Effector memory CD8-positive, alpha-beta T cell (primary cell): ENCODE data around the gene STK17B.

Source experiments
- ATAC-seq: fragments of 150-1000 bp; cut with Tn5 transposase; replicated peaks from 2 replicates; pipeline ENCODE4 v1.10.0; 2021; ENCODE audit warnings: mild to moderate bottlenecking, moderate library complexity
- DNase-seq, 3 experiments: peaks; one replicate each; pipeline ENCODE4 v3.0.0; 2021
- H3K27ac Mint-ChIP-seq, 2 donors: one replicate each; pipeline ENCODE4 v1.8.0; 2022; ENCODE audit warnings: mild to moderate bottlenecking in 2 of 2, mixed read lengths in 2 of 2, moderate library complexity in 2 of 2
- H3K27me3 Mint-ChIP-seq, 2 donors: one replicate each; pipeline ENCODE4 v1.8.0; 2022; ENCODE audit warnings: mixed read lengths in 2 of 2
- H3K36me3 Mint-ChIP-seq: one replicate; pipeline ENCODE4 v1.8.0; 2022; ENCODE audit warnings: mild to moderate bottlenecking, moderate library complexity, mixed read lengths; ENCODE audit not compliant: insufficient read depth
- H3K4me1 Mint-ChIP-seq, 2 donors: one replicate each; pipeline ENCODE4 v1.8.0; 2022; ENCODE audit warnings: low read depth in 2 of 2, mixed read lengths in 2 of 2
- H3K4me3 Mint-ChIP-seq, 2 donors: one replicate each; pipeline ENCODE4 v1.8.0; 2022; ENCODE audit warnings: mild to moderate bottlenecking in 2 of 2, mixed read lengths in 2 of 2, moderate library complexity in 2 of 2
- H3K9me3 Mint-ChIP-seq, 2 donors: one replicate each; pipeline ENCODE4 v1.8.0; 2022; ENCODE audit warnings: mixed read lengths in 2 of 2

Gene STK17B

DNA sequence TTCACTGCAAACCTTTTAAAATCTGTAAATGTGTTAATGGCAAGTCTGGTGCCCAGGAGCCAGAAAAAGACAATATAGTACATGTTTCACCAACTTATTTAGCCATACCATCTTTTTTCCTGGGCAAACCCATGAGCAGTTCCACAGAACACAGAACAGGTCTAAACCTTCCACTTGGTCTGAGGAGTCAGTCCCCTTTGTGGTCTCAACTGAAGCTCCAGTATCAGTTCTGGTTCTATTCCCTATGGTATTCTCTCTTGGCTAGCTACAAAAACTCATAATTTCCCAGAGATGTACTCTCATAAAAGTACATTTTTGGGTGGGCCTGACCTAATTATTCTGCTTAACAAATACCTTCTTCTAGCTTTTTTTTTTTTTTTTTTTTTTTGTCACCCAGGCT is 31.2 kb downstream of the STK17B start:
- H3K4me1 Mint-ChIP-seq: peaks cover 26 to 33% of the 10 kb centered on the region in 2 donors
- no peaks in the 10 kb centered on the region for H3K27me3 Mint-ChIP-seq
- H3K36me3 Mint-ChIP-seq: peaks cover 99% of the 10 kb centered on the region
- no peak for DNase-seq
- no peaks in the 10 kb centered on the region for H3K9me3 Mint-ChIP-seq
- H3K4me3 Mint-ChIP-seq: peak overlapping the region; percentile 27 to 35
- H3K27ac Mint-ChIP-seq: peak overlapping the region; percentile 74
- ATAC-seq: no peak

DNA sequence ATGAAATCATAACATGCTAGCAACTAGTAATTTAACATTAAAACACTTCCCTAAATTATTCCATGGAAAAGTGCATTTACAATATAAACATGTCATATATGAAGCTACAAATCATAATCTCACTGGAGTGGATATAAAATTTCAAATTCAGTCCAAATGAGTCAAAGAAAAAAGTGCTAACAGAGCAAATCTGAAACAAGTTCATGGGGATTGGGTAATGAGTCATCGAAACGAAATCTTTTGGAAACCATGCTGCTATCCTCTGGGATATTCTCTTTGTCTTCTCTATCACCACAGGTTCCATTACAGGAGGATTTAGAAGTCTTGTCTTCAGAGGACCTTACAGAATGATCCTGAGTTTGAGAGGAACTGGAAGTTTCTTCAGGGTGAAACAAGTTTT is 34.1 kb downstream of the STK17B start:
- Mint-ChIP-seq H3K9me3 (peaks cover 0 to 2% of the 10 kb centered on the region in 2 donors), H3K4me3 (no peak overlapping the region), H3K27me3 (no peaks in the 10 kb centered on the region), H3K36me3 (peaks cover 99% of the 10 kb centered on the region), H3K27ac (peak overlapping the region; percentile 13 to 53), H3K4me1 (peaks cover 15% of the 10 kb centered on the region in 2 donors)
- DNase-seq (no peak), ATAC-seq (no peak)

DNA sequence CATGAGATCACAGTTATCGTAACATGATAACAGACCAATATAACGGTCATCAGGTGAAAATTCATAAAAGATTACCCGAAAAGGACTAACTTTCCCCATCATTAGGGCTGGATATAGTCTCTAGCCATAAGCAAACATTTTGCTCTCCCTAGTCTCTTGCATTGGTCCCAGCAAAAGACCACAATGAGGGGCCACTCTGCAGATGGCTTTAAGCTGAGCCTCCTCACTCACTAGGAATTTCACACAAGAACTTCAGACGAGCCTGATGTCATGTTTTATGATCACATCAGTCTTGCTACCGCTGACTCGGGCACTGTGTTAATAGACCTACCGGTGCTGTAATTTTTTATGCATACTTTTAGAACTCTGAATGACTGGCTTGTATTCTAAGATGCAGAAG is 35.2 kb downstream of the STK17B start:
- Mint-ChIP-seq H3K4me1 (peaks cover 15 to 24% of the 10 kb centered on the region in 2 donors), H3K9me3 (peaks cover 0 to 3% of the 10 kb centered on the region in 2 donors), H3K4me3 (no peak overlapping the region), H3K36me3 (peaks cover 99% of the 10 kb centered on the region), H3K27ac (peak overlapping the region; percentile 13 to 72), H3K27me3 (no peaks in the 10 kb centered on the region)
- DNase-seq (no peak), ATAC-seq (no peak)

DNA sequence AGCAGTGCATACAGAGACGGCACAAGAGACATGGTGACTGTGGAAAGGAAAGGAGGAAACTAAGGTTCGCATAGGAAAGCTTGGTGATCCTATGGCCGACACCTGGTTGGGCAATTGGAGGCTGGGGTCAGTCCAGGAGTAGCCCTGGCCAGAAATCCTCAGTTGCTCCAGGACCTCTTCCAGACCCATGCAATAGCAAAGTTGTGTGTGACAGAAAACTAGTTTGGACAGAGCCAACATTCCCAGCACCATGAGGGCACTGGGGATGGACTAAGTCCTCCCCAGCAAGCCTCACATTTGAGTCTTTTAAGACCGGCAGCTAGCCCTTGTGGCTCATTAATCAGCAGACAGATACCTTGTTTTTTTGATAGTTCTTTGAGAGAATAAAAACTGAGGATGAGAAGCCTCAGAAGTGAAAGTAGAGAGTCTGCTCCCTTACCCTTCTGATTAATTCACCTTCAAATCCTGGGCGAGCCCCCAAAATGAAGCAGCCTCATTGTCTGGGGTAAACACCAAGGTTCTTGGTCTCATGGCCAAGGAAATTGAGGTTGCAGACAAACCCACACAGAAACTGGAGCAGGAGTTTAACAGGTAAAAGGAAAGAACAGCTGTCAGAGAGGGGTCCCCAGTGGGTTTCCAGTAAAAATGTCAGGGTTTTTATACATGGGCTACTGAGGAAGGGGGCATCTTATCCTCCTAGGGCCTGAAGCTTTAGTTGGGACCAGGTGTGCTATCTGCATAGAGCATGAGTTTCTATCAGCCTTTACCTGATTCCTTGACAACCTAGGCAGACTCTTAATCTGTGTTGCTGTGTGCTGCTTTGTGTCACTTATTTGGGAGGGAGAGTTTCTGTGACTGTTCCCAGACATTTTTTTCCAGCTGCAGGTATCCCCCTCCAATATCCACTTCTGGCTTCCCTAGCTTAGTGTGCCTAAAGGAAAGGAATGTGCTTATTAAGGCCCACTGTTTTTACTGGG is 39.1 kb downstream of the STK17B start:
- Mint-ChIP-seq H3K4me3 (peak overlapping the region in 1 of 2 donors; percentile 55), H3K27ac (peak overlapping the region; percentile 73 to 93), H3K27me3 (no peaks in the 10 kb centered on the region), H3K9me3 (peaks cover 0 to 4% of the 10 kb centered on the region in 2 donors), H3K4me1 (peaks cover 4 to 16% of the 10 kb centered on the region in 2 donors), H3K36me3 (peaks cover 67% of the 10 kb centered on the region)
- DNase-seq (peak in 2 of 3 experiments; percentile 31 to 36), ATAC-seq (peak; percentile 46)

DNA sequence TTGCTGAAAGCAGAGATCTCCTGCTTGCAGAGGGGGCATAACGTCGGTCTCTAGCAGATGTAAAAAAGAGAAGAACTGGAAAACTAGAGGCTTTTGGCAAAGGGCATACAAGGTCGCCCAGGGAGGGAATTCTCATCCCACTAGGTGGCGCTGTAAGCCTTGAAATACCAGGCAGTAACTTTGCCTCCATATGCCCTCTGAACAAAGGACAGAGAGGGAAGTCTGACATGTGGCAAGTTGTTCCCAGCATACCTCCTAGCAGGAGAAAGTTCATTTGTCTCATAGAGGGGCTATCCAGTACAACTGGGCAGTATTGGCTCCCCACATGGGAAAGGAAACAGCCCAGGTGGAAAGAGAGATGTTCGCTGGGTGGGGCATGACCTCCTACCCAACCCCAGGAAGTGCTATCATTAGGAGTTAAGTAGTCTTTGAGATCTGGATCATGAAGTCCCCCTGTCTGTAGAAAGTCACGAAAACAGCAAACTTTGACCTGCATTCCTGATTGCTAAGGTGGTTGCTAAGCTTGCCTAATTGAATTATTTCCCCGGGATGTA is 39.9 kb downstream of the STK17B start:
- Mint-ChIP-seq H3K4me3 (peak overlapping the region in 1 of 2 donors; percentile 55), H3K36me3 (peaks cover 59% of the 10 kb centered on the region), H3K9me3 (peaks cover 0 to 4% of the 10 kb centered on the region in 2 donors), H3K27ac (peak overlapping the region; percentile 35 to 93), H3K4me1 (peaks cover 0 to 16% of the 10 kb centered on the region in 2 donors), H3K27me3 (no peaks in the 10 kb centered on the region)
- peak; percentile 61 to 70 (median 65) for DNase-seq
- peak; percentile 49 for ATAC-seq

DNA sequence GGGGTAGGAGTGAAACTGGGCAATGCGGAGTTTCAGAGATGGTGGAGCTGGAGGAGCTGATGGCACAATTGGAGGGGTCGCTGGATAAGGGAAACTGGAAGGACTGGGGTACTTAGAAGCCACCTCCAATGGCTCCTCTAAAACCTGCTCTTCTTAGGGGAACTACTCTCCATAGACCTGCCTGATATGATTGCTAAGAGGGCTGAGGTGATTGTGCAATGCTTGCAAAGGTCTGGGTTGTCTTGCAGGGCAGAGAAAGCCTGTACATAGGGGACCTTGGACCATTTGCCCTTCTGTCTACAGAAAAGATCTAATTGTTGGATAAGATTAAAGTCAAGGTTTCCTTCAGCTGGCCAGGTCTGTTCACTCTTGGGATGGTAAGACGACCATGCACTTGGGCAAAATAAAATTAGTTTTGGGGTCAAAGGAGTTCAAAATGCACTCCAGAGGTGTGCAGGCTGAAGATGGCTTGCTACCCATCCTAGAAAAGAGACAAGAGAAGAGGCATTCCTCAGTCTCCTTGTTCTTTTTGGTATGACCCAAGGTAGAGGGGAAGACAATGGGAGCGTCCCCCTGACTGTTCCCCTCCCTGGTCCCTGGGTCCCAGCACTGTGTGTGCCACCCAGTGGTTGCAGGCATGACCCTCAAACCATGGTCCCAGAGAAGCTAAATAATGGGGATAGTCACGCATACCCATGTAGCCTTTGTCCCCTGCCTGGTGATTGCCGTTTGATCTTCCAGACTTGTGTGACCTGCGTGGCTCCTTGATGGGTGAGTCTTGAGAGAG is 41.1 kb downstream of the STK17B start:
- H3K36me3 Mint-ChIP-seq: peaks cover 47% of the 10 kb centered on the region
- ATAC-seq: no peak
- no peak overlapping the region for H3K4me3 Mint-ChIP-seq
- no peak overlapping the region for H3K27ac Mint-ChIP-seq
- peaks cover 0 to 16% of the 10 kb centered on the region in 2 donors for H3K4me1 Mint-ChIP-seq
- no peaks in the 10 kb centered on the region for H3K27me3 Mint-ChIP-seq
- peaks cover 0 to 4% of the 10 kb centered on the region in 2 donors for H3K9me3 Mint-ChIP-seq
- no peak for DNase-seq

DNA sequence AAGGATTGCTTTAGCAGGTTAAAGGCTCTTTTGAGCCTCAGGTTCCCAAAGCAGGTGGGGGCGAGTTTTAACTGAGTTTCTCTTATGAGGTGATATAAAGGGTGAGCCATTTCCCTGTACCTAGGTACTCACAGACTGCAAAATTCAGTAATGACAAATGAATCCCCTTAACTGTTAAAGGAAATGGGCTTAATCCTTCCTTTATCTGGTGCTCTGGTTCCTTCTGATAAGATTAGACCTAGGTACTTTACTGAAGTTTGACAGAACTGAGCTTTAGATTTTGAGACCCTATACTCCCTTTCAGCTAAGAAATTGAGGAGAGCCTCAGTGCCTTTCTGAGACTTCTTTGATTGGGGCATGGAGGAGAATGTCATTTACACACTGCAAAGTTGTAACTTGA is 42.6 kb downstream of the STK17B start:
- H3K36me3 Mint-ChIP-seq: peaks cover 32% of the 10 kb centered on the region
- DNase-seq (no peak), ATAC-seq (no peak)
- H3K4me1 Mint-ChIP-seq: peaks cover 0 to 14% of the 10 kb centered on the region in 2 donors
- H3K27me3 Mint-ChIP-seq: no peaks in the 10 kb centered on the region
- no peak overlapping the region for H3K27ac Mint-ChIP-seq
- H3K9me3 Mint-ChIP-seq: peaks cover 0 to 4% of the 10 kb centered on the region in 2 donors
- no peak overlapping the region for H3K4me3 Mint-ChIP-seq

DNA sequence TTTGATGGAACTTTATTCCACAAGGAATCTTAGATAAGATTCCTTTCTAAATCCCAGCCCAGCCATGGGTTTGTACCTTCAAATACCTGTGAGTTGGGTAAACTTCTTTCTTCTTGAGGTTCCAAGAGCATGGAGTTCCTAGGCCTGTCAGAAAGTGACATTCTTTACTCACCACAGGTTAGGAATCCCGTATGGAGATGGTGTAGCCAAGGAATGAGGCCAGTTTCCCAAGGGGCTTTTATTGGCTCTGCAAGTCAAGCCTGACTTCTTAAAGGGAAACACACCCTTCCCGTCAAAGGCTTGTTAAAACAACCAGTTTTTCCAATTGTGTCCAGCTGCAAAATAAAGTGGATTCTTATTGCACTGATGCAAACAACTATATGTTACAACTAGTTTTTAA is 45.8 kb downstream of the STK17B start:
- DNase-seq (no peak), ATAC-seq (no peak)
- Mint-ChIP-seq H3K4me3 (no peak overlapping the region), H3K27ac (no peak overlapping the region), H3K9me3 (no peaks in the 10 kb centered on the region), H3K36me3 (peaks cover 4% of the 10 kb centered on the region), H3K4me1 (no peaks in the 10 kb centered on the region), H3K27me3 (no peaks in the 10 kb centered on the region)

DNA sequence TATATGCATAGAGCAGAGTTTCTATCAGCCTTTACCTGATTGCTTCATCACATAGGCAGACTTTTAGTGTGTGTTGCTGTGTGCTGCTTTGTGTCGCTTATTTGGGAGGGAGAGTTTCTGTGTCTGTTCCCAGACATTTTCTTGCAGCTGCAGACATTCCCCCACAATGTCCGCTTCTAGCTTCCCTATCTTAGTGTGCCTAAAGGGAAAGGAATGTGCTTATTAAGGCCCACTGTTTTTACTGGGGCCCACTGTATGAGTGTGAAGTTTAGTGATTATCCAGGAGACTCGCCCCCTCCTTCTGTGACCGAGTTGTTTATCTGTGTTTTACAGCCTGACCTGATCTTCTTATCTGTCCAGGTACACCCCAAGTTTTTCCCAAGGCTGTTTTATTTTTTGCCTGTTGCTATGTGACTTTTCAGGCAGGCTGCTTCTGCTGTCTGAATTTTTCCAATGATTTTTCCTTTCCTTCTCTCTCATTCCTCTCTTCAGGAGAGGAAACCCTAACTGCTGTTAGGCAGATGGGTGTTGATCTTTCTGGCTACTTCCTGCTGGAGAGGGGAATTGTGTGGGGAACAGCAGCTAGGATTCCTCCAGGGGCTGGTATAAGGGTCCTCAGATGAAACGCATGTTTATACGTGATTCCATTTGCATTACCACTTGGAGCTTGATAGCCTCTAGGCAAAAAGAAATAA is 47.6 kb downstream of the STK17B start:
- DNase-seq (no peak), ATAC-seq (no peak)
- no peak overlapping the region for H3K4me3 Mint-ChIP-seq
- H3K4me1 Mint-ChIP-seq: no peaks in the 10 kb centered on the region
- no peaks in the 10 kb centered on the region for H3K36me3 Mint-ChIP-seq
- H3K27ac Mint-ChIP-seq: no peak overlapping the region
- H3K27me3 Mint-ChIP-seq: no peaks in the 10 kb centered on the region
- H3K9me3 Mint-ChIP-seq: no peaks in the 10 kb centered on the region

DNA sequence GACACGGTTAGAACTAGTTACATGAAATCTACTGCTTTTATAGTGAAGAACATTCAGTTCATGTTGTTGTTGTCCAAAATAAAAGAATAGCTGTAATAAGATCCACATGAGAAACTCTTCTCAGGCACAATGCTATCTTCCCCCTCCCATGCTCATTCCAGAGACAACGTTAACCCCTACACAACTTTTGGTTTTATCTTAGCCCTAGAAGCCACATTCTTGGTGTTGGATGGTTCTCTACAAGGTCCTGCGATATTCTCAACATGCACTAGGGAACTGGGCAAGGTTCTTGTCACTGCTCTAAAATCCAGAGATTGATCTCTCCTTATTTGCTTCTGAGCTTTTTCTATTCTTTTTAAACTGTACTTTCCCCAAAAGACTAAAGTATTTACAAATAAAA is 51.5 kb downstream of the STK17B start:
- no peak for DNase-seq
- Mint-ChIP-seq H3K27ac (no peak overlapping the region), H3K27me3 (no peaks in the 10 kb centered on the region), H3K36me3 (no peaks in the 10 kb centered on the region), H3K9me3 (peaks cover 0 to 2% of the 10 kb centered on the region in 2 donors), H3K4me1 (no peaks in the 10 kb centered on the region), H3K4me3 (no peak overlapping the region)
- no peak for ATAC-seq

DNA sequence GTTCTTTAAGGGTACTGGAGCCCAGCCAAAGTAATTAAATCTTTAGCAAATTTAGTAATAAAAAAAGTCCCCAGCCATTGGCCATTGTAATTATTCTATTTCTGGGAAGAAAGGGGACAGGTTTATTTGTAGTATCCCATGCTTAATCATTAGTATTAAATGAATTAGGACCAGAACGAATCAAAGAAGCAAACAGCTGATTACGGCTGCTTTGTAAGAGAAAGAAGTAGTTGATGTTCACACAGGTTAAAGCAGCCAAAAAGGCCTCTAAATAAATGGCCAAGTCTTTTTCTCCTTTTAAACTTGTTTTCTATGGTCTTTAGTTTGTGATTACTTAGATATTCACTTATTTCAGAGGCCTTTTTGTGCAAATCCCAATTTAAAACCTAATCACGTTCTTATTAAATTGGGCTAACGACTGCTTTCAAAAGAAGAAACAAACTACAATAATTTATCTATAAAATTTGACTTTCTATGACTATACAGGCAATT is 54.1 kb downstream of the STK17B start:
- DNase-seq (no peak), ATAC-seq (no peak)
- Mint-ChIP-seq H3K27me3 (no peaks in the 10 kb centered on the region), H3K9me3 (peaks cover 0 to 2% of the 10 kb centered on the region in 2 donors), H3K27ac (no peak overlapping the region), H3K4me1 (peaks cover 4 to 5% of the 10 kb centered on the region in 2 donors), H3K36me3 (no peaks in the 10 kb centered on the region), H3K4me3 (no peak overlapping the region)

DNA sequence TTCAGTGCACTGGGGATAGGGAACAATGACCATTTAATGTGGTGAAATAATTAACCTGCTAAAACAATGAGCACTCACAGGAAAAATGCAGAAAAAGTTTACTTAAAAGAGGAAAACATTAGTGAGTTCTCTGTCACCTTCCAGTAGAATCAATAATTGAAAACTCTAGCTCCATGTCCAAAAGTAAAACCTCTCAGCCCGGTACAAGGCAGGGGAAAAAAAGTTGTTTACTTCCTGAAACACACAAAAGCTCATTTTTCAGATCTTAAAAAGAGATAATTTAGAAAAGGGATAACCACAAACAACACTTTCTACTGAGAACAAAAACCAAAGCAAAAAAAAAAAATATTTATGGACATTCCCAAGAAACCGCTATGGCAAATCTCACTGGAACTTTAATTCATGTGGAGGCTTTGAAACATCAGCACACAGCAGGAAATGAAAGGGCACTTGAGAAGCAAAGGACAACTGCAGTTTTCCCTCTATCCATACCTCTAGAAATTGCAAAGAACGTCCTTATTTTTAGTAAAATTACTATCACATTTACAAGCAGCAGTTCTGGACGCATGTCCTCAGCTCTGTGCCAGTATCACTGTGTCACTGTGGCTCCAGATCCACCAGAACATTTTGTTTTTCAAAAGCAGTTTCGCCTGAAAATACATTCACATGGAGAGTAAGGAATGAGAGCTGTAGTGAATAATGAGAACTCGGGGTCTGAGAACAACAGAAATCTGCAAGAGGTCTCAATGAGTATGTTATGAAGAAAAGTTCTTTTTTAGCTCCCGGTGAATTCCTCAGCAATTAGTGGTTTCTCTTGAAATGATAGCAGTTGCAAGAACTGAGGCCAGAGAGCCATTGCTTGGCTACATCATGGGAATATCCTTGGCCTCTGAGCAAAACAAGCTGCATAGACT is 58.1 kb downstream of the STK17B start:
- DNase-seq: no peak
- ATAC-seq: no peak

More for the DNA sequence above, 58.1 kb downstream of the STK17B start:
- H3K27ac Mint-ChIP-seq: no peak overlapping the region
- no peaks in the 10 kb centered on the region for H3K9me3 Mint-ChIP-seq
- H3K4me3 Mint-ChIP-seq: no peak overlapping the region
- no peaks in the 10 kb centered on the region for H3K36me3 Mint-ChIP-seq
- no peaks in the 10 kb centered on the region for H3K27me3 Mint-ChIP-seq
- peaks cover 4 to 5% of the 10 kb centered on the region in 2 donors for H3K4me1 Mint-ChIP-seq
